NCI-H2227 treated with DMSO at 0.1 percent for 48 hours (cell line): ENCODE results near the gene COMMD6.

ENCODE experiments used
- DNase-seq: peaks from one replicate; lab custom pipeline; 2025; lab: John Stamatoyannopoulos, UW

The COMMD6 gene

GRCh38 chr13:75482070-75482819, 55.4 kb downstream of the COMMD6 start, which contains the start of gene TBC1D4:
Gene TBC1D4 (minus strand): TSS chr13:75482169. CDS start chr13:75481767, 402 bp downstream.
- DNase-seq, result peak; percentile 76

- DNase-seq, result peak; percentile 25
These were observed 56.2 kb downstream of the COMMD6 start for GRCh38 chr13:75481176-75482069.

DNA sequence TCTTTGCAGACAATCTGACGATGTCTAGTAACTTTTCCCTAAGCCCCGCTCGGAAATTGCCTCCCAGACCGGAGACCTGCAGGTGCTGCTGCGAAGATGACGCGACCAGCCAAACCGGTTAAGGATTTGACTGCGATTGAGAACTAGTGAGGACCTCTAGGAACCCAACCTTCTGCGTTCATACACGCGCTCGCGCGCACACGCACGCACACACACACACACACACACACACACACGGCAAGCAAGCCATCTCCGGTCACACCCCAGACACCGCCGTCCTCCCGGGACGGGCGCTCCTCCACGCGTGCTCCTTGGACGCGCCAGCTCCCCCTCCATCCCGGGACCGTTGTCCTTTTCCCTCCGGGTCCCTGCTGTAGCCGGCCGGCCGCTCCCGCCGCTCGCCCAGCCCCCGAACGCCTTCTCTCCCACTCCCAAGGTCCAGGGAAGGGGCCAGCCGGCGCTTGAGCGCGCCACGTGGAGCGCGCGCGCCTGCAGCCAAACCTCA, 56.9 kb downstream of the COMMD6 start:
- DNase-seq, result peak; percentile 30

DNA sequence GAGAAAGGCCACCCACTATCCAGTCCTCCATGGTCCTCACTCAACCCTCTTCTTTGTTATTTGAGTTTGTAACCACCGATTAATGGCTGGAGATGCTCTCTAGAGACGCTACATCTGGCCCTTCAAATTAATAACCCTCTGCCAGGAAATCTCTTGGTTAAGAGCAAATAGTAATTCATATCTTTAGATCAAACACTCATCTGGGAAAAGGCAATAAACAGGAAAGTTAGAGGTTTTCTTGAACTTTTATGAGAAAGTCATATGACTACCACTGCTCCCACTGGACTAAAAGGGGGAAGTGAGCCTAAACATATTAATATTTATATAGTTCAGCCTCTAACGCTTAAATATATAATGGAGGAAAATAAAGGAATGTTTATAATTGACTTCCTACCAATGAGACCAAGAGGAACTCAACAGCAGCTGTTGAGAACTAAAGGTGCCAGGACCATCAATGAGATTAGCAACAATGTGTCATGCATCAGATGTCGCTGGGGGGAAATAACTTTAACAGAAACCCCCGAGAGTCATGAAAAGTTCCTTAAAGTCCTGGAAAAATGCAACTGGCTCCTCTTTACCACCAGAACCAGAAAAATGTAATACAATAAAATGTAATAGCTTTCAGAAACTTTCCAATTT, 58.4 kb downstream of the COMMD6 start:
- no peak for DNase-seq

DNA sequence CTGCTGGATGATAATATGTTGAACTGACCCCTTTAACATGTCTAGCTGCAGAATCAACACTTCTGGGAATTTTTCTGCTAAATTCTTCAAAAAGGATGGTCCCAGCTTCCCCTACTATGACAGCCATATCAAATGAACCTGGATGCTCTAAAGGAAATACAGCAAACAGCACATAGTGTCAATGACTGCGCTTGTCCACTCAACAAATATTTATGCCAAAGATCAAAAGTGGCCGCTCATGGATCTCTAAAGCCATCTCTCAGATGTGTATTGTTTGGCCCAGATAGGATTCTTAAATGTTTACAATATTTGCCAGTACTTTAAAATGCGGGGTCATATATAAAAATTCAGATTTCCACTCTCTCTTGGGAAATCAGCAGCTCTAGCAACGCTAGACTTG, 59.0 kb downstream of the COMMD6 start:
- no peak for DNase-seq
